Measurements from ENCODE around the gene CCND1.

DNA sequence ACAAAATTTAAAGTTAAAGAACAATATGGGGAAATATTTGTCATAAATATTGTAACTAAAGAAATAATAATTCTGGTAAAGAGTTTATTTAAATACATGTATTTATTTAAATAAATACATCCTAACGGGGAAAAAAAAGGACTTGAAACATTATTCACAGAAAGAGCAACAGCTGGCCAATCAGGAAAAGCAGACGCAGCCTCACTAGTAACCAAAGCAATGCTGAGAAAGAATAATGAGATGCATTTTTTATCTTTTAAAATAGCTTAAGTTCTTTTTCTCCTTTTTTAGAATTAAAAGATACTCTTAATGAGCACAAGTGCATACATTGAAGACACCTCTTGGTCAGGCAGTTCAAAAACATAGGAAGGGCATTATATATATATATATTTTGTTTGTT, 36.8 kb downstream of the CCND1 start:
- no peak for TF ChIP-seq YY1 (IDR thresholded peaks at IDR 0.05; ENCODE audit: insufficient read depth, insufficient read length)
- TF ChIP-seq ZNF274 (IDR thresholded peaks at IDR 0.05; ENCODE audit: low read depth, low read length) = no peak
